Uterus (tissue), 2 donors: ENCODE measurements around the gene CYP26B1.

Experiments
- CTCF ChIP-seq, 4 experiments: fragments of 200-600 bp in 2 of 4; fragments of 450-650 bp in 2 of 4; sonication (generic) in 2 of 4; IDR thresholded peaks; one replicate each; pipeline ENCODE4 v1.5.1; 2016 to 2019; ENCODE audit warnings: antibody characterized with exemption in 4 of 4, mild to moderate bottlenecking in 2 of 4, moderate library complexity in 1 of 4
- POLR2A ChIP-seq, 2 donors: fragments of 450-650 bp; IDR thresholded peaks; one replicate each; pipeline ENCODE4 v1.6.1; 2016; ENCODE audit warnings: antibody characterized with exemption in 2 of 2, mild to moderate bottlenecking in 1 of 2, moderate library complexity in 1 of 2

GRCh38 chr2:72103690-72104089, 44.0 kb downstream of the CYP26B1 start:
- TF ChIP-seq CTCF (IDR thresholded peaks at IDR 0.05) (no peak), POLR2A (IDR thresholded peaks at IDR 0.05) (no peak)
